IMR-90 (cell line): Measurements from ENCODE around the gene BCAS3. TPM values are rescaled to one million over a fixed set of nuclear protein-coding genes. Genes with fewer than 3 reads are reported as not detected.

Experiments used
- ATAC-seq: fragments of 200-7000 bp; cut with Tn5 transposase; 2 replicates; pipeline ENCODE4 v1.9.1; 2020; ENCODE audit warnings: low read depth, mild to moderate bottlenecking, moderate library complexity
- BruUV-seq: library from RNA; stranded (reverse); fragments of 400-500 nt; replicated peaks from 2 replicates; lab custom pipeline; 2021; lab: Mats Ljungman, UMichigan
- CTCF ChIA-PET: fragments of 300-600 bp; formaldehyde crosslinking; extraction: SDS; loops from one replicate; lab custom pipeline; 2021; ENCODE audit warnings: antibody characterized with exemption; lab: Yijun Ruan, JAX
- POLR2A ChIA-PET: fragments of 300-600 bp; sonication (Branson Sonifier 250); formaldehyde crosslinking; loops from one replicate; lab custom pipeline; 2022; ENCODE audit warnings: antibody characterized with exemption; ENCODE audit not compliant: unreplicated experiment; lab: Charles Lee
- DNase-seq: peaks from one replicate; pipeline ENCODE4 v3.0.0; 2013
- H2AFZ ChIP-seq: replicated peaks from 2 replicates; pipeline ENCODE3; 2013; ENCODE audit warnings: low read length, mild to moderate bottlenecking; ENCODE audit not compliant: poor library complexity
- H2AK5ac ChIP-seq: 2 replicates; pipeline ENCODE4 v1.6.1; 2013; ENCODE audit warnings: low read depth, low read length, inconsistent platforms
- H2AK9ac ChIP-seq: replicated peaks from 2 replicates; pipeline ENCODE3; 2013; ENCODE audit warnings: mild to moderate bottlenecking, low read depth, low read length, moderate library complexity; ENCODE audit not compliant: poor library complexity
- H2BK120ac ChIP-seq: 2 replicates; pipeline ENCODE4 v1.6.1; 2013; ENCODE audit warnings: low read depth, low read length, inconsistent platforms
- H2BK15ac ChIP-seq: 3 replicates; pipeline ENCODE4 v1.6.1; 2013; ENCODE audit warnings: low read depth, low read length, inconsistent platforms
- H2BK20ac ChIP-seq: 2 replicates; pipeline ENCODE4 v1.6.1; 2013; ENCODE audit warnings: low read depth, mild to moderate bottlenecking, inconsistent platforms, low read length, moderate library complexity
- H2BK5ac ChIP-seq: 2 replicates; pipeline ENCODE4 v1.6.1; 2013; ENCODE audit warnings: mild to moderate bottlenecking, low read depth, low read length, inconsistent platforms; ENCODE audit not compliant: poor library complexity, severe bottlenecking
- H3K14ac ChIP-seq: replicated peaks from 2 replicates; pipeline ENCODE4 v1.6.1; 2013; ENCODE audit warnings: low read depth, low read length, inconsistent platforms
- H3K18ac ChIP-seq: 2 replicates; pipeline ENCODE4 v1.6.1; 2013; ENCODE audit warnings: low read depth, low read length, control low read depth
- H3K23ac ChIP-seq: 2 replicates; pipeline ENCODE4 v1.6.1; 2013; ENCODE audit warnings: low read depth, low read length, inconsistent platforms
- H3K27ac ChIP-seq: 2 replicates; pipeline ENCODE4 v1.5.1; 2013; ENCODE audit warnings: mild to moderate bottlenecking, control low read depth, low read length; ENCODE audit not compliant: insufficient read depth
- H3K27me3 ChIP-seq: 2 replicates; pipeline ENCODE4 v1.6.1; 2013; ENCODE audit warnings: low read length; ENCODE audit not compliant: control insufficient read depth, insufficient read depth
- H3K36me3 ChIP-seq: 2 replicates; pipeline ENCODE4 v1.6.1; 2013; ENCODE audit warnings: low read length, mixed read lengths; ENCODE audit not compliant: control insufficient read depth, insufficient read depth
- H3K4ac ChIP-seq: 2 replicates; pipeline ENCODE4 v1.6.1; 2013; ENCODE audit warnings: low read depth, low read length, inconsistent platforms
- H3K4me1 ChIP-seq: 2 replicates; pipeline ENCODE4 v1.6.1; 2013; ENCODE audit warnings: low read length, mixed read lengths; ENCODE audit not compliant: control insufficient read depth, insufficient read depth
- H3K4me2 ChIP-seq: 2 replicates; pipeline ENCODE4 v1.6.1; 2013; ENCODE audit warnings: low read depth, mild to moderate bottlenecking, control low read depth, low read length, moderate library complexity
- H3K4me3 ChIP-seq: 2 replicates; pipeline ENCODE4 v1.5.1; 2013; ENCODE audit warnings: low read depth, mild to moderate bottlenecking, control low read depth, low read length, moderate library complexity; ENCODE audit not compliant: insufficient read depth
- H3K56ac ChIP-seq: 2 replicates; pipeline ENCODE4 v1.6.1; 2013; ENCODE audit warnings: low read length, inconsistent platforms; ENCODE audit not compliant: insufficient read depth; ENCODE audit errors: extremely low read depth
- H3K79me1 ChIP-seq, 2 experiments: 2 replicates each; pipeline ENCODE4 v1.6.1; 2013; ENCODE audit warnings: low read length in 2 of 2, inconsistent platforms in 1 of 2, low read depth in 1 of 2
- H3K9ac ChIP-seq: 2 replicates; pipeline ENCODE4 v1.6.1; 2013; ENCODE audit warnings: low read depth, low read length, control low read depth
- H3K9me1 ChIP-seq: 2 replicates; pipeline ENCODE4 v1.6.1; 2013; ENCODE audit warnings: low read length, inconsistent platforms; ENCODE audit not compliant: insufficient read depth
- H3K9me3 ChIP-seq: 2 replicates; pipeline ENCODE4 v1.6.1; 2013; ENCODE audit warnings: low read length; ENCODE audit not compliant: control insufficient read depth, insufficient read depth
- H4K20me1 ChIP-seq: 2 replicates; pipeline ENCODE4 v1.6.1; 2013; ENCODE audit warnings: low read length, inconsistent platforms; ENCODE audit not compliant: insufficient read depth
- H4K5ac ChIP-seq: 2 replicates; pipeline ENCODE4 v1.6.1; 2013; ENCODE audit warnings: mild to moderate bottlenecking, low read depth, low read length, control low read depth
- H4K8ac ChIP-seq, 2 experiments: 2 replicates each; pipeline ENCODE4 v1.6.1; 2013; ENCODE audit warnings: low read depth in 2 of 2, low read length in 2 of 2, control low read depth in 1 of 2, inconsistent platforms in 1 of 2
- H4K91ac ChIP-seq: 2 replicates; pipeline ENCODE4 v1.6.1; 2013; ENCODE audit warnings: low read depth, low read length, inconsistent platforms; ENCODE audit not compliant: insufficient read depth
- CTCF ChIP-seq: conservative IDR thresholded peaks from 2 replicates; pipeline ENCODE4 v1.5.1; 2012; ENCODE audit warnings: mild to moderate bottlenecking, low read depth, low read length, improper control_type of control experiment
- POLR2A ChIP-seq: IDR thresholded peaks from 2 replicates; pipeline ENCODE4 v1.6.1; 2012; ENCODE audit warnings: mild to moderate bottlenecking, low read depth, low read length
- RCOR1 ChIP-seq: IDR thresholded peaks from 2 replicates; pipeline ENCODE4 v1.6.1; 2012; ENCODE audit warnings: mild to moderate bottlenecking, low read length, improper control_type of control experiment; ENCODE audit not compliant: insufficient replicate concordance
- WGBS, 2 experiments: methylation state at CpG; one replicate each; pipeline versions ENCODE4 v1.1.5 to v1.1.7; 2013; ENCODE audit warnings: missing lambda C conversion rate in 2 of 2; ENCODE audit not compliant: insufficient read length in 1 of 2; ENCODE audit errors: extremely low coverage in 2 of 2; 5-methylcytosine and 5-hydroxymethylcytosine counted together
- dilution Hi-C: fragments of 300-500 bp; cut with HindIII; formaldehyde crosslinking; loops from one replicate; pipeline ENCODE4 v1.14.3; 2018; ENCODE audit warnings: low sequenced_read_pairs; ENCODE audit not compliant: unreplicated experiment
- in situ Hi-C: fragments of 300-500 bp; cut with MboI; formaldehyde crosslinking; loops from 3 replicates; pipeline ENCODE4 v1.14.3; 2019; ENCODE audit warnings: low sequenced_read_pairs, inconsistent platforms, mixed read lengths
- intact Hi-C: fragments of 100-400 bp; cut with micrococcal nuclease; formaldehyde crosslinking; loops from 2 replicates; pipeline ENCODE4 v1.10.0; 2022
- polyA plus RNA-seq, 3 experiments: library from polyadenylated mRNA; depleted of rRNA; stranded (reverse); fragments of >200 nt; gene quantifications; 2 replicates each; pipeline ENCODE4 v1.2.3, GENCODE V29; 2012; ENCODE audit warnings: low replicate concordance in 1 of 3
- total RNA-seq: library from RNA; depleted of rRNA; stranded (reverse); fragments of >200 nt; gene quantifications from 2 replicates; pipeline ENCODE4 v1.2.3, GENCODE V29; 2012
- TF ChIP-seq, protein P1 (sequence below): fragments of 150-350 bp; IDR thresholded peaks from 2 replicates; pipeline ENCODE4 v1.6.1; 2016; ENCODE audit warnings: low read depth, mild to moderate bottlenecking, low read length, moderate library complexity, borderline replicate concordance

The BCAS3 gene
- total and polyA plus RNA-seq, 2 of the 4 experiments (the other 2 are of a cell fraction), result 6.3 to 27.1 TPM

- Histone ChIP-seq H2BK5ac (no peak overlapping the region), H2AFZ (peak overlapping the region; percentile 2), H2AK5ac (peak overlapping the region; percentile 35; the same call in 1 of the 2 replicates), H3K27ac (no peak overlapping the region), H3K9ac (no peak overlapping the region), H3K23ac (no peak overlapping the region), H2AK9ac (peak overlapping the region; percentile 47), H3K9me3 (no peaks in the 10 kb centered on the region), H3K4me1 (peaks cover 7% of the 10 kb centered on the region), H3K36me3 (no peaks in the 10 kb centered on the region), H4K20me1 (no peaks in the 10 kb centered on the region), H4K5ac (no peak overlapping the region), H3K27me3 (no peaks in the 10 kb centered on the region), H3K4me2 (no peak overlapping the region), H3K4me3 (no peak overlapping the region), H3K14ac (no peak overlapping the region), H3K9me1 (peaks cover 21% of the 10 kb centered on the region), H4K91ac (no peak overlapping the region), H3K18ac (no peak overlapping the region), H3K4ac (no peak overlapping the region), H3K79me1 (peaks cover 4 to 54% of the 10 kb centered on the region in 2 experiments; a peak in 3 of 4 replicates), H2BK120ac (no peak overlapping the region; the same call in 1 of the 2 replicates), H2BK20ac (no peak overlapping the region), H3K56ac (no peak overlapping the region), H2BK15ac (no peak overlapping the region; the same call in 2 of the 3 replicates), H4K8ac (no peak overlapping the region)
- dilution Hi-C loops (no loop called here), intact Hi-C loops (no loop called here), in situ Hi-C loops (no loop called here)
- WGBS, 2 experiments, result 87% methylated on average over 4 of the region's 13 CpGs; no CpG with 5 or more reads in 1 of the 2 experiments
- BruUV-seq, result no TSS peak
- DNase-seq (no peak), ATAC-seq (no peak)
- ChIA-PET POLR2A (interaction anchor here (0.6 kb wide), 1 partner anchor 172 kb away, joined by 3 read pairs; no protein-coding TSS in a partner anchor), CTCF (no interaction called here)
- TF ChIP-seq CTCF (no peak), RCOR1 (no peak), POLR2A (no peak)
- TF ChIP-seq, protein P1, sequence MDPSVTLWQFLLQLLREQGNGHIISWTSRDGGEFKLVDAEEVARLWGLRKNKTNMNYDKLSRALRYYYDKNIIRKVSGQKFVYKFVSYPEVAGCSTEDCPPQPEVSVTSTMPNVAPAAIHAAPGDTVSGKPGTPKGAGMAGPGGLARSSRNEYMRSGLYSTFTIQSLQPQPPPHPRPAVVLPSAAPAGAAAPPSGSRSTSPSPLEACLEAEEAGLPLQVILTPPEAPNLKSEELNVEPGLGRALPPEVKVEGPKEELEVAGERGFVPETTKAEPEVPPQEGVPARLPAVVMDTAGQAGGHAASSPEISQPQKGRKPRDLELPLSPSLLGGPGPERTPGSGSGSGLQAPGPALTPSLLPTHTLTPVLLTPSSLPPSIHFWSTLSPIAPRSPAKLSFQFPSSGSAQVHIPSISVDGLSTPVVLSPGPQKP, result no peak
Observed at GRCh38 chr17:61384692-61385576, 707.3 kb downstream of the BCAS3 start.
